ENCODE data around the gene ITGA2. TPM values are rescaled to one million over a fixed set of nuclear protein-coding genes. Genes with fewer than 3 reads are reported as not detected.

The ITGA2 gene
- total and polyA plus RNA-seq, 2 of the 8 experiments (the other 6 are each of a cell fraction or from before 2014, with no cell fraction given), result 1.4 to 7.7 TPM

DNA sequence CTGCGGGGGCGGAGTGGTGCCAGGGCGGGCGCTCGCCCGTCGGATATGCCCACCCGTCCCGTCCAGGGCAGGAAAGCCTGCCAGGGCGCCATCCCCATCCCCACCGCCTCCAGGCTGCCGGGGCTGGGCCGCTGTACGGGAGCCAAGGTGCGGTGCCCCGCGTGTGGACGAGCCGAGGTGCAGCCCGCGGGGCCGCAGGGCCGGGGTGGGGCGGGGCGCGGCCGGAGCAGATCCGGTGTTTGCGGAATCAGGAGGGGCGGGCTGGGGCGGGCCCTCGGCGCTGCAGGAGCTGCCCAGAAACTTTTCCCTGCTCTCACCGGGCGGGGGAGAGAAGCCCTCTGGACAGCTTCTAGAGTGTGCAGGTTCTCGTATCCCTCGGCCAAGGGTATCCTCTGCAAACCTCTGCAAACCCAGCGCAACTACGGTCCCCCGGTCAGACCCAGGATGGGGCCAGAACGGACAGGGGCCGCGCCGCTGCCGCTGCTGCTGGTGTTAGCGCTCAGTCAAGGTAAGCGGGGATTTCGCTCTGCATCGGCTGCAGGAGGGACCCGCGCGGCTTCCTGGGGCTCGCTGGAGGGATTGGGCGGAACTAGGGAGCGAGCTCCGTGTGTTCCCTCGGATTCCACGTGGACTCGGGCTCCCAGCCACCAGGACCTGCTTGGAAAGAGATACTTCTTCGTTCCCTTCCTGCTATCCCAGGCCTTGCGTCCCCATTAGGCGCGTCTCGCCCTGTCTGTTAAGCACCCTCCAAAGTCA lies at the start of gene ITGA2 (continued):
- TF ChIP-seq, protein P1, sequence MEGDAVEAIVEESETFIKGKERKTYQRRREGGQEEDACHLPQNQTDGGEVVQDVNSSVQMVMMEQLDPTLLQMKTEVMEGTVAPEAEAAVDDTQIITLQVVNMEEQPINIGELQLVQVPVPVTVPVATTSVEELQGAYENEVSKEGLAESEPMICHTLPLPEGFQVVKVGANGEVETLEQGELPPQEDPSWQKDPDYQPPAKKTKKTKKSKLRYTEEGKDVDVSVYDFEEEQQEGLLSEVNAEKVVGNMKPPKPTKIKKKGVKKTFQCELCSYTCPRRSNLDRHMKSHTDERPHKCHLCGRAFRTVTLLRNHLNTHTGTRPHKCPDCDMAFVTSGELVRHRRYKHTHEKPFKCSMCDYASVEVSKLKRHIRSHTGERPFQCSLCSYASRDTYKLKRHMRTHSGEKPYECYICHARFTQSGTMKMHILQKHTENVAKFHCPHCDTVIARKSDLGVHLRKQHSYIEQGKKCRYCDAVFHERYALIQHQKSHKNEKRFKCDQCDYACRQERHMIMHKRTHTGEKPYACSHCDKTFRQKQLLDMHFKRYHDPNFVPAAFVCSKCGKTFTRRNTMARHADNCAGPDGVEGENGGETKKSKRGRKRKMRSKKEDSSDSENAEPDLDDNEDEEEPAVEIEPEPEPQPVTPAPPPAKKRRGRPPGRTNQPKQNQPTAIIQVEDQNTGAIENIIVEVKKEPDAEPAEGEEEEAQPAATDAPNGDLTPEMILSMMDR (IDR thresholded peaks at IDR 0.05; ENCODE audit: control extremely low read depth in 1 of 3, insufficient read depth in 1 of 3, low read depth in 1 of 3, low read length in 3 of 3), result no peak
- TF ChIP-seq RFX5 (IDR thresholded peaks at IDR 0.05; ENCODE audit: borderline replicate concordance, low read depth, low read length), result no peak
- peak in 1 of 2 experiments; percentile 47; a peak in 1 of 4 replicates for TF ChIP-seq HDAC2 (IDR thresholded peaks at IDR 0.05; ENCODE audit: borderline replicate concordance in 1 of 2, low read depth in 2 of 2, low read length in 2 of 2)
- peak in 1 of 2 experiments; percentile 33; a peak in 1 of 3 replicates for TF ChIP-seq POLR2A (IDR thresholded peaks at IDR 0.05; ENCODE audit: control extremely low read depth in 1 of 2, low read depth in 2 of 2, low read length in 2 of 2)
- peak; percentile 90 for TF ChIP-seq KDM4A (IDR thresholded peaks at IDR 0.05; ENCODE audit: low read depth, low read length, severe bottlenecking)
- TF ChIP-seq, protein P2, sequence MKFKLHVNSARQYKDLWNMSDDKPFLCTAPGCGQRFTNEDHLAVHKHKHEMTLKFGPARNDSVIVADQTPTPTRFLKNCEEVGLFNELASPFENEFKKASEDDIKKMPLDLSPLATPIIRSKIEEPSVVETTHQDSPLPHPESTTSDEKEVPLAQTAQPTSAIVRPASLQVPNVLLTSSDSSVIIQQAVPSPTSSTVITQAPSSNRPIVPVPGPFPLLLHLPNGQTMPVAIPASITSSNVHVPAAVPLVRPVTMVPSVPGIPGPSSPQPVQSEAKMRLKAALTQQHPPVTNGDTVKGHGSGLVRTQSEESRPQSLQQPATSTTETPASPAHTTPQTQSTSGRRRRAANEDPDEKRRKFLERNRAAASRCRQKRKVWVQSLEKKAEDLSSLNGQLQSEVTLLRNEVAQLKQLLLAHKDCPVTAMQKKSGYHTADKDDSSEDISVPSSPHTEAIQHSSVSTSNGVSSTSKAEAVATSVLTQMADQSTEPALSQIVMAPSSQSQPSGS (IDR thresholded peaks at IDR 0.05; ENCODE audit: low read length), result no peak
- 0 out of 2 replicates have a peak, but pooled peaks have one; percentile 24 for TF ChIP-seq KDM1A (IDR thresholded peaks at IDR 0.05; ENCODE audit: borderline replicate concordance, low read length)
- TF ChIP-seq, protein P3, sequence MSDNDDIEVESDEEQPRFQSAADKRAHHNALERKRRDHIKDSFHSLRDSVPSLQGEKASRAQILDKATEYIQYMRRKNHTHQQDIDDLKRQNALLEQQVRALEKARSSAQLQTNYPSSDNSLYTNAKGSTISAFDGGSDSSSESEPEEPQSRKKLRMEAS (IDR thresholded peaks at IDR 0.05), result peak; percentile 53; the same call in 1 of the 2 replicates
- TF ChIP-seq ASH2L (IDR thresholded peaks at IDR 0.05; ENCODE audit: low read length), result no peak

Measured in H1 (cell line).